Measurements from ENCODE around the gene DDX20. TPM values are rescaled to one million over a fixed set of nuclear protein-coding genes. Genes with fewer than 3 reads are reported as not detected.
"Not testable (repeated sequence)": the region's sequence is repeated elsewhere in the genome, so short reads cannot be mapped to it uniquely, and the experiment has no call there.

The DDX20 gene
- total and polyA plus RNA-seq, 4 donors = 6.0 to 14.4 (median 8.0) TPM

DNA sequence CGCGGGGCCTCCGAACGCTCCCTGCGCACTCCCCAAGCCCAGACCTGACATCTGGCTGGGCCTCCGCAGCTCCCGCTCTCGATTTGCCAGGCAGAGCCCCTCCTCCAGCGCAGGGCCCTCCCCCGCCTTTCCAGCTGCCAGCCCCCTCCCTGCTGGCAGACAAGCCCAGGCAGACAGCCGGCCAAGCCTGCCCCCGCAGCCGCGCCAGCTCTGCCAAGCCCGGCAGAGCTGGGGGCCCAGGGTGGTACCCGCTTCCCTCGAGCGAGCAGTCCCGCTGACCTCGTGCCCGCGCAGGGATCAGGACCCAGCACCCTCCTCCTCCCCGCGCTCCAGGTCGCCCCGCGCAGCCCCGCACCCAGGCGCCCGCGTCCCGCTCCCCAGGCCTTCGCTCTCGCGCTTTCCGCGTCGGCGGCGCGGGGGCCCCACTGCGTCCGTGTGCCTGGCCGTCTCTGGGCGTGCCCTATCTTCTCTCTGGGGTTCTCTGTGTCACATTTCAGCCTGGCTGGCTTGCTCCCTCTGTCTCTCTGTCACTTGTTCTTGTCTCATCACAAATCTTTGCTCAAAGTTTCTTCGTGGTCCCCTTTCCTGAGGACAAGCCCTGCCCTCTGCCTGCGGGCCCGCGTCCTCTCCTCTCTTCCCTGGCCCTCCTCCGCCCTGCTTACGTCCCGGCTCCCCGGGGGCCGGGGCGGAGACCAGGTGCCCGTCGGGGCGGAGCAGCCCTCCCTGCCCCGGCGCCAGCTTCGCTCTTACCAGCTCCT lies 17.1 kb upstream of the DDX20 start:
- ATAC-seq (ENCODE audit: insufficient read depth, low FRiP score) = peak; percentile 72

GRCh38 chr1:111739194-111739924 lies 16.3 kb upstream of the DDX20 start, which contains the start of gene INKA2:
TSS of gene INKA2 (minus strand) at chr1:111739395. CDS start at chr1:111739242, 153 bp downstream.
- Histone ChIP-seq H3K9ac (ENCODE audit: insufficient read depth in 1 of 2, low read length in 2 of 2) (peak within 1 kb of the TSS; percentile 5 to 76), H3K4me3 (peak within 1 kb of the TSS; percentile 50), H3K36me3 (ENCODE audit: control insufficient read depth in 4 of 4, insufficient read depth in 4 of 4, low read length in 4 of 4) (no peaks in the 10 kb centered on the region), H3K27me3 (ENCODE audit: control insufficient read depth in 3 of 3, insufficient read depth in 3 of 3, low read length in 2 of 3) (peaks cover 0 to 20% (median 11%) of the 10 kb centered on the region in 3 donors), H3K9me3 (ENCODE audit: control insufficient read depth in 4 of 4, insufficient read depth in 3 of 4, low read length in 3 of 4) (no peaks in the 10 kb centered on the region), H3K4me1 (ENCODE audit: control insufficient read depth in 5 of 5, insufficient read depth in 5 of 5, low read length in 5 of 5) (peaks cover under 1 to 58% (median 22%) of the 10 kb centered on the region in 5 donors), H3K27ac (ENCODE audit: low read depth in 1 of 2, low read length in 1 of 2) (peak within 1 kb of the TSS; percentile 93 to 96)
- DNase-seq = peak; percentile 87 to 90 (median 88)
- no peak for TF ChIP-seq CTCF (IDR thresholded peaks at IDR 0.05; ENCODE audit: control extremely low read depth, extremely low read depth)
- 0 to 1% methylated on average over 59 of the region's 59 CpGs for WGBS, 2 donors
- peak; percentile 94 for ATAC-seq (ENCODE audit: insufficient read depth, low FRiP score)

More for the DNA sequence above, 17.1 kb upstream of the DDX20 start:
- Histone ChIP-seq H3K4me1 (ENCODE audit: control insufficient read depth in 5 of 5, insufficient read depth in 5 of 5, low read length in 5 of 5) (peaks cover 7 to 65% (median 23%) of the 10 kb centered on the region in 5 donors), H3K27me3 (ENCODE audit: control insufficient read depth in 3 of 3, insufficient read depth in 3 of 3, low read length in 2 of 3) (peaks cover 0 to 20% (median 11%) of the 10 kb centered on the region in 3 donors), H3K27ac (ENCODE audit: low read depth in 1 of 2, low read length in 1 of 2) (peak overlapping the region; percentile 93 to 96), H3K4me3 (peak overlapping the region; percentile 50), H3K36me3 (ENCODE audit: control insufficient read depth in 4 of 4, insufficient read depth in 4 of 4, low read length in 4 of 4) (no peaks in the 10 kb centered on the region), H3K9me3 (ENCODE audit: control insufficient read depth in 4 of 4, insufficient read depth in 3 of 4, low read length in 3 of 4) (no peaks in the 10 kb centered on the region), H3K9ac (ENCODE audit: insufficient read depth in 1 of 2, low read length in 2 of 2) (no peak overlapping the region)
- no peak for TF ChIP-seq CTCF (IDR thresholded peaks at IDR 0.05; ENCODE audit: control extremely low read depth, extremely low read depth)
- 1 to 2% methylated on average over 58 to 61 of the region's 61 CpGs for WGBS, 2 donors
- peak; percentile 67 to 74 (median 71) for DNase-seq

- H3K9ac ChIP-seq (ENCODE audit: insufficient read depth in 1 of 2, low read length in 2 of 2) = peak overlapping the region; percentile 5 to 76
- DNase-seq = peak; percentile 61 to 72 (median 63)
- TF ChIP-seq CTCF (IDR thresholded peaks at IDR 0.05; ENCODE audit: control extremely low read depth, extremely low read depth) = no peak
- ATAC-seq (ENCODE audit: insufficient read depth, low FRiP score) = peak; percentile 6
- H3K36me3 ChIP-seq (ENCODE audit: control insufficient read depth in 4 of 4, insufficient read depth in 4 of 4, low read length in 4 of 4) = no peaks in the 10 kb centered on the region
- no peaks in the 10 kb centered on the region for H3K9me3 ChIP-seq (ENCODE audit: control insufficient read depth in 4 of 4, insufficient read depth in 3 of 4, low read length in 3 of 4)
- H3K27ac ChIP-seq (ENCODE audit: low read depth in 1 of 2, low read length in 1 of 2) = peak overlapping the region; percentile 93 to 96
- WGBS, 2 donors = 1 to 2% methylated on average over 63 of the region's 63 CpGs
- peak overlapping the region; percentile 50 for H3K4me3 ChIP-seq
- H3K27me3 ChIP-seq (ENCODE audit: control insufficient read depth in 3 of 3, insufficient read depth in 3 of 3, low read length in 2 of 3) = peaks cover 0 to 20% (median 11%) of the 10 kb centered on the region in 3 donors
- H3K4me1 ChIP-seq (ENCODE audit: control insufficient read depth in 5 of 5, insufficient read depth in 5 of 5, low read length in 5 of 5) = peaks cover 0 to 52% (median 22%) of the 10 kb centered on the region in 5 donors
Measured at GRCh38 chr1:111739925-111740765, 15.6 kb upstream of the DDX20 start.

- not testable (repeated sequence) for H3K9ac ChIP-seq (ENCODE audit: insufficient read depth in 1 of 2, low read length in 2 of 2); ATAC-seq (ENCODE audit: insufficient read depth, low FRiP score); H3K27ac ChIP-seq (ENCODE audit: low read depth in 1 of 2, low read length in 1 of 2); H3K4me3 ChIP-seq; DNase-seq; H3K9me3 ChIP-seq (ENCODE audit: control insufficient read depth in 4 of 4, insufficient read depth in 3 of 4, low read length in 3 of 4); H3K36me3 ChIP-seq (ENCODE audit: control insufficient read depth in 4 of 4, insufficient read depth in 4 of 4, low read length in 4 of 4)
- 96 to 97% methylated on average over 14 of the region's 14 CpGs for WGBS, 2 donors
- peaks cover 0 to 31% (median 8%) of the 10 kb centered on the region in 5 donors for H3K4me1 ChIP-seq (ENCODE audit: control insufficient read depth in 5 of 5, insufficient read depth in 5 of 5, low read length in 5 of 5)
- peaks cover 0 to 18% (median 11%) of the 10 kb centered on the region in 3 donors for H3K27me3 ChIP-seq (ENCODE audit: control insufficient read depth in 3 of 3, insufficient read depth in 3 of 3, low read length in 2 of 3)
Measured at GRCh38 chr1:111742292-111742691, 13.4 kb upstream of the DDX20 start.

Data from lung (tissue), 12 donors.